Activated T-cell treated with anti-CD3 and anti-CD28 coated beads for 48 hours (primary cell): ENCODE results near the gene IFNG.
"Not testable (repeated sequence)": the region's sequence is repeated elsewhere in the genome, so short reads cannot be mapped to it uniquely, and the experiment has no call there.

Experiments
- DNase-seq: peaks from one replicate; pipeline ENCODE4 v3.0.0-alpha.2; 2020; ENCODE audit warnings: low read depth

Gene IFNG

DNA sequence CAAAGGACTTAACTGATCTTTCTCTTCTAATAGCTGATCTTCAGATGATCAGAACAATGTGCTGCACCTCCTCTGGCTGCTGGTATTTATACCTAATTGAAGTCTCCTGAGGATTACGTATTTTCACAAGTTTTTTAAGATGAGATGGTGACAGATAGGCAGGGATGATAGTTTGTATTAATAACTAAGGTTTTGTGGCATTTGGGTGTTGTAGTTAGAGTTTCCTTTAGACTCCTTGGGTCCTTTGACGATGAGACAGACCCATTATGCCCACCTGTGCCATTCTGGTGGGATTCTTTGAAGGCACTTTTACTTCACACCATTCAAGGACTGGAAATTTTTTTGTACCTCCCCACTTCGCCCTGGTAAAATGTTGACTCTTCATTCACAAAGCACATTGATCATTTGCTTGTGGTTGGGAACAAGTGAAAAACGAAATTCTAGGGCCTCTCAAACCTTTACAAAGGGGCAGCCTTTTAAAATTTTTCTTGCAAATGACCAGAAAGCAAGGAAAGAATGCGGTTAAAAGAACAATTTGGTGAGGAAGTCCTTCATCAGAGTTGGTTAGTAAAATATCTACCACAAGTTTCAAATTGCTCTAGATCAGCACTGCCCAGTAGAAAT, at the start of gene IFNG:
IFNG (minus strand) TSS at position 60 of the 624 bp plus-strand sequence. CDS start 125 bp downstream, outside the sequence.
- DNase-seq: no peak

DNA sequence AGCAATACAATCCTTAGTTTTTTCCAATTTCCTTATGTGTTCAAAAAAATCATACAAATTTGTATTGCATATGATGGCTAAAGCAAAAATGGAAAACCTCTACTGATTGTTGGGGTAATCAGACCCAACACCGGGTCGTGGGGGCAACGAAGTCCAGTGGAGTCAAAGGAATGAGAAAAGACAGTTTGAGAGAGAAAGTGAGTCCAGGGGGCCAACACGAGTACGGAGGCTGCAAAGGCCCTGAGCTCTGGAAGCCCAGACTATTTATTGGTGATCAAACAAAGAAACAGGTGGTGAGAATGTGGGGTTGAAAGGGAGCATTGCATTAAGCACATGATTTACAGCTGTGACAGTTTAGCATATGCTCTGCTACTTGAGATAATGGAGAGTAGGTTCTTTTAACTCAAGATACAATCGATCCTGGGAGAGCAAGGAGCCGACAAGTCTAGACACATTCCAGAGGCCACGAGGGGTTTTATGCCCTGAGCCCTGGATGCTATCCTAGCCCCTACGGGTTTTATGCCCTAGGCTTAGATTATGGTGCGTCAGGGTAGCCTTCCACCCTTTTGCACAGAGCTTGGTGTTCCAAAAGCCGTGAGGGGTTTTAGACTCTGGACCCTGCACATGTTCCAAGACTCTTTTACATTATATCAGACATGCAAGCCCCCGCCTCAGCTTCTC, 49.6 kb upstream of the IFNG start:
- DNase-seq: not testable (repeated sequence)

DNA sequence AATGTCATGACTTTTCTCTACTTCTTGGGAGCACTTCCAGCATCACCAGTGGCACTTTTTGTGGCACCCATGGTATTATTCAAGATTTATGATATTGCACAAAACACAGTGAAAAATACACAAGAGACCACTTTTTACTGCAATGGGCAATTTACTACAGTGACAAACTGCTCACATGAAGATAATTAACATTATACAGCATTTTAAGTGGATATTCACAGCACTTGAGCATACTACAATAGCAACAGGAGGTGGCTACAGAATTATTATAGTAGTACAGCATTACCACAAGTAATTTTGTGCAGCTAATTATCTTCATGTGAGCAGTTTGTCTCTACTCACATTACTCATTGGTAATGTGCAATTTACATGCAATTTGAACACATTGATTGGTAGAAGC, 47.7 kb upstream of the IFNG start:
- DNase-seq: no peak

DNA sequence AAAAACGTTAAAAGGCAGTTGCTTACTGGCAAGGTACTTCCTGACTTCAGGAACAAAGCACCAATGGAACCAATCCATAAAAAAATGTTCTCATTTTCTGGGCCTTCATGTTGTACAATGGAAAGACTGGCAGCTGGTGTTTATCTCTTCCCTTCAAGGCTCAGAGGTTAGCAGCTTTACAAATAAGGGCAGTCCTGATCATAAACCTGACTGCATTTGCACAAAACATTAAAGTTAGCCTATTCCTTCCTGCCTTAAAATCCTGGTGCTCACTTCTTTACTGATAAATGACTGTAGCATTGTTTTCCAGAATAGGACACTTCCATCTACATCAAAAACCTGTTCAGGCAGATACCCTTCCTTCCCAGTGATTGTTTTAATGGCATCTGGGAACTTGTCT, 46.9 kb upstream of the IFNG start:
- DNase-seq: no peak

DNA sequence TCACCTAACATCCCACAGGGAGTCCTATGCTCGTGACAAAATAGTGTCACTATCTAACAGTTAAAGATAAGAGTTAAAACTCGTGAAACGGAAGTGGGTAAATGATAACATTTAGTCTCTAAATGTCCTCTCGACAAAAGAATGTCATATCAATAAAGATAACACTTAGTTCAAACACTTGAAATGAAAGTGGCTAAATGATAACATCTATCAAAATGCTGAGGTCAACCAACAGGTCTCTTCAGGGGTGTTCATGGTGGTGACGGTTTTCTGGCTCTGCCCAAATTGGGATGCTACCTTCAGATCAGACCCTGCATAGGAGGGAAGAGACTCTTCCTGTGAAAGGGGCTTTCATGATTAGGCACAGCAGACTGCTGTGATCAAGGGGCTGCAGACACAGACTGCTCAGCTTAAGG, 43.9 kb upstream of the IFNG start:
- DNase-seq: no peak

DNA sequence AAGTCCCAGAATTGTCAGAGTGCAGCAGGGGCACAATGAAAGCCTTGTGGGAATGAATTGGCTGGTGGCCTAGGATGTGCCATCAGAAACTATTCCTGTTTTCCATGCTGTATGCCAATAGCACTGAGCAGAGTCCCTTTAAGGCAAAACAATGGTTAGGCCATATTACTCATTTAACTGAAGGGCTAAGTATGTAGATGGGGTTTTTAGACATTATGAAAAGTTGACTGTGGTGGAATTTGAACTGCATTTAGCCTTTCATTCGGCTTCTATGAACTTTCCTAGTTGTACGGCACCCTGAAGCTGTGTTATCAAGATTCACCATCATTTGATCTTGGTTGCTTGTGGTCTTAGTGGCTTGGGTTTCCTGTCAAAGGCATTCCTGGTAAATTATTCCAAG, 41.3 kb upstream of the IFNG start:
- DNase-seq: no peak

DNA sequence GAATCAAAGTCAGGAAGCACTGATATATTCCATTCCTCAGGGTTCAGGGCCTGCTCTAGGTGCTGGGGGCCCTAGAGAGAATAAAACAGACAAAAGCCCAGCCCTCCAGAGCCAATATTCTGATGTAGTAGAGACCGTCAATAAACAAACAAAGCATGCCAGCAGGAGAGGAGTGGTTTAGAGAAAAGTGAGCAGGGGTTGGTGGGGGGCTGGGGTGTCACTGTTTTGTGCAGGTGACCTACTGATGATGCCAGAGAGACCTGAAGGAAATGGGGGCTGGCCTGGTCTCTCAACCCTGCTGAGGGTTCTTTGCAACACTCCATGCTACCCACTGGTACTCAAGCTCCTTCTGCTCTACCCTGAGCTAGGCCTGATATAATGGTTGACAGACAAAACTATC, 39.6 kb upstream of the IFNG start:
- DNase-seq: no peak

DNA sequence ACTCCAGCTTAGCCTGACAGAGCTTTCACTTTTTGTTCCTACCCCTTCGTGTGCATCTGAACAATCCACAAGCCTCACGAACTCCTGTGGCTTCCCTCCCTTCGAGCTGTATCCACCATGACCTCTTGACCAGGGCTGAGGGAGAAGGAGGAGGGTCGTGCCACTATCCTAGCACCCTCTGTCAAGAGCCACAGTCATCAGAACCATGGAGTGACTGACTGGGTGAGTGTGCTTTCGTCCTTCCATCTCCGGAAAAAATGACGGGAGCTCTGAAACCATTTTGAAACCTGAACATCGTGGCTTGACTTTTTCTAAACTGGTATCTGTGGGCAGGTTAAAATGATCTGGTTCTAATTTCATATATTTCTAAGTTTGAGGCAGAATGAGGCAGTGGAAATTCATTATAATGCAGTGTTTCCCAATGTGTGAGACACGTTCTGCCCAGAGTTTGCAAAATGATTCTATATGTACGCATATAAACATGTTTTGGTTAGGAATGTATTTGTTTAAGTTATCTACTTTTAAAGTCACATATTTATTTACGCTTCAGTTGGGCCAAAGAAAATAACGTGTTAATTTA, 39.1 kb upstream of the IFNG start:
- DNase-seq: no peak

DNA sequence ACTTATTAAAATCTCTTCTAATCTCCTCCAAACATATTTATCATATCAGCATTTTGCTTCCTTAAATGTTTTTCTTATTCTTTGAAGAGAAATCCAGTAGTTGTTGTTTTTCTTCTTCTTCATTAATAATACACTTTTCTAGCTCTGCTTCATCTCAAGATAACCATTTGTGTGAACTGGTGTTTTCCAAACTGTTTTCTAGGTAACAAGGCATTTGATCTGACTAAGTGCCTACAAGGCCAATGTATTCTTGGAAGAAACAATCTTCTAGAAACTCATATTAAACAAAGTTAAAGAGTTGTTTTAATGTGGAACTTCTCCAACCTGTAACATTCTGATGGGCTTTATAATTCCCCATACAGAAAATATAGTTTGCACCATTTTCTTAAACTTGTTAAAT, 30.8 kb upstream of the IFNG start:
- DNase-seq: no peak

DNA sequence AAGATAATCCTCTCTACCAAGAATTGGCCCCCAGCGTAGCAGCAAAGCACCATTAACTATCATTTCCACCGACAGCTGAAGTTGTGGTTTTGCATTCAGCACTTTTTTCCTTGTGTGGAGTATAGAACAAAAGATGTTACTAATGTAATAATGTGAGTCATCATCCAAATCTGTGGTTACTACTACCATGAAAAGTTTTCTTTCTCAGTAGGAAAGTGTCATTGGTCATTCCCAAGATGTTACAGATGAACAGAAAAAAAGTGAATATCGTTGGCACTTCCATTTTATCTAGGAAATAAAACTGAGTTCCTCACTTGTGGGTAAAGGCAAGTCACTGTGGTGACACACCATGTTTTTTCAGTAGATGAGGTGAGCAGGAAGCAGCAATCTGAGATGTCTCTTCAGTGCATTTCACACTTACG, 30.3 kb upstream of the IFNG start:
- no peak for DNase-seq

DNA sequence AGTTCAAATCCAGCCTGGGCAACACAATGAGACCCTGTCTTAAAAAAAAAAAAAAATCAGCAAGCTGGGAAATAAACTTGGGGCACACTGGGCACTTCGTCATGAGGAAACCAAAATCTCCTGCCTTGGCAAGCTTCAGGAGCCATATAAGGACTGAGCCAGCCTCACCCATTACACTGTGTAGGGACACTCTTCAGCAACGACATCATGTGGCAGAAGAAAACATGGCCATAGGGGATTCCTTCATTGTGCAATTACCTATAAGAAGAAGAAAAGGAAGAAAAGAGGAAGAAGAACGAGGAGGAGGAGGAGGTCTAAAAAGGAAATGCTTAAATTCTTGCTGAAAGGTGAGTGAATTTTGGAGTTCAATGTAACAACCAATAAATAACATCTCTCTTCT, 26.1 kb upstream of the IFNG start:
- no peak for DNase-seq

DNA sequence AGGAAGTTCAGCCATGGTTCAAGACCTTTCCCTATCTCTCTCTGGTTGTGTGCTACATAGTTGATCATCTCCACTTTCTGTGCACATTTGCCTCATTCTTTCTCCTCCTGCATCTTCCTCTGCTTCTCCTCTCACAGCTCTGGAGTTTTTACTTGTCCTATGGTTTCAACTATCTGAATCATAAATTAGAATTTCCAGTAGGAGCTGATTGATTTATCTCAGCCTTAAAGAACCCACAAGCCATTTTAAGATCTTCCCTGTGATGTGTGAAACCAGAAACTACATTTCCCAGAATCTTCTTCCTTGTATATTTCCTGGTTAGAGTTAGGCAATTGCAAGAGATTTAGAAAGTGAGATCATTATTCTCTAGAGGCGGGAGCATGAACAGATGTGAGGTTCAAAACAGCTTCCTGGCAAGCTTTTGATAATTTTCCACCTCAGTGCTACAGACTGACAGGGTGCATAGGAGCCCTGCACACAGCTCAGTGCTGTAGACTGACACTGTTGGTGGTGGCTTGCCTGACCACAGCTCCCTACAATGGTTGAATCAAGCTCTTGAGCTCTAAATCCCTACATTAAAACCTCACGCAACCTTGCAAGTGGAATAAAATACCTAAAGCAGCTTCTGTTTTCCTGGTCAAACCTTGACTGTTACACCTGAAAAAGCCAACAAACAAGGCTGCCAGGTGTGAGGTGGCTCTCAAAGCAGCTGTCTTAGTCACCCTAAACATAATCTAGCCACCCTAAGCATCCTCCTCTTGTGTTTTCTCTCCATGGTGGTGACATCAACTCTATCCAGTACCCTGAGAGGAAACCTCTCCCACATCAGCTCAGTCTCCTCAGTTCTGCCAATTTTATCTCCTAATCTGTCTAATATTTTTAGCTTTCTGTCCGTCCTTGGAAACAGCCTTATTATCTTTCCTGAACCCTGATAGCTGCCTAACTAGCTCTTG, 21.5 kb upstream of the IFNG start:
- peak; percentile 14 for DNase-seq

DNA sequence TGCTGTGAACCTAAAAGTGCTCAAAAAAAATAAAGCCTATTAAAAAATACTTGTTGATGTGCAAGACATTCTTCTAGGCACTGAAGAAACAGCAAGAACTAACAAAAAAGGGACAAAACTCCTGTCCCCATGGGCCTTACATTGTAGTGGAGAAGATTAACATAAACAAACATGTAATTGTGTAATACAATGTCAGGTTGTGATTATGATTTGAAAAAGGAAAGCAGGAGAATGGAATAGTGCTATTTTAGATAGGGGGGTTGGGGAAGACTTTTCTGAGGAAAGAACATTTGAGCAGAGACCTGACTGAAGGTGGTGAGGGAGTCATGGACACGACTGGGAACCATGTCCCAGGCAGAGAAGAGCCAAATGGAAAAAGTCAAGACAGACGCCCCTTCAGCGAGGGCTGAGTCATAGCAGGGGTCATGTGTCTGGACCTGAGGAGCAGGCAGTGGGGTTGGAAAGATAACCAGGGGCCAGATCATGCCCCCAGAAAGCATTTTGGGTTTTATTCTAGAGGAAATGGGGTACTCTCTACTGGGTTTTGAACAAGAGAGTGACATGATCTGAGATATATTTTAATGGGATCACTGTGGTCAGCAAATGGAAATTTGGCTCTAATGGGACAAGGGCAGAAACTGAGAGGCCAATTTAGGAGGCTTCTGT, 19.4 kb upstream of the IFNG start:
- DNase-seq: no peak

DNA sequence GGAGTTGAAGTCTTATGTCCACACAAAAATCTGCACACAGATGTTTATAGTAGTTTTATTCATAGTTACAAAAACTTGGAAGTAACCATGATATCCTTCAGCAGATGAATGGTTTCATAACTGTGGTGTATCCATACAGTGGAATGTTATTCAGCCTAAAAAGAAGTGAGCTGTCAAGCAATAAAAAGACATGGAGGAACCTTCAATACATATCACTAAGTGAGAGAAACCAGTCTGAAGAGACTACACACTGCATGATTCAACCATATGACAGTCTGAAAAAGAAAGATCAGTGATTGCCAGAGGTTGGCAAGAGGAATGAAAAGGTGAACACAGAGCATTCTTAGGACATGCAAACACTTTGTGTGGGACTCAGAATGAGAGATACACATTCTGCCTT, 18.6 kb upstream of the IFNG start:
- DNase-seq: no peak

DNA sequence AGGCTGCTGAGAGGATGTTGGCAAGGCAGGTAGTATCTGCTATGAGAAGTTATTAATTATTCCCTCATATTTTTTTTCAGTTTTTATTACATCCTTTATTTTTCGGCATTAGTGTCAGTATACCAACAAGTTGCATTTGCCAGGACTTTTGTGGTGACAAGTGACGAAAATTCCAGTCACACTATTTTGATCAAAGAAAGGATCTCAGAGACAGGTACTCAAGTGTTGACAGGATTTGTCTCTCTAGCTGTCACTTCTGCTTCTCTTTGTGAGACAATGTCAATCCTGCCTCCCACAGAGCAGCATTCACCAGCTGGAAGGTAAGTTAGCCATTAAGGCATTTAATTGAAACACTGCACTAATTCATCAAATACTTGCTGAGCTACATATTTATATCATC, 18.0 kb upstream of the IFNG start:
- DNase-seq: no peak

DNA sequence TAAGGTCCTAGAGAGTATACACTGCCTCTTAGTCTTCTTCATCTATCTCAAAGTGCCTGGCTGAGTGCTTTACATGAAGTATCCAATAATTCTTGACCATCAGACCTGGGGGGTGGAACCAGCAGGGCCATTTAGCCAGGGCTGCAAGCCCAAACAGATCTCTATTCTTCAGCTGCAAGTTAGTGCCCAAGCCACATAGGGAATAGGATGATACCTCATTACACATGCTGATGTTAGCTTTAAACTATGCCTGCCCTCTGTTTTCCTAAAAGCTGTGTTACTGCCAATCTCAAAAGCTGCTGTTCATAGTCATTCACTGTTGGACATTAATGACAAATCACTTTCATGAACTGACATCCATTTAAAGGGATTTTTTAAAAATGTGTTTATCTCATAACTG, 16.7 kb upstream of the IFNG start:
- no peak for DNase-seq

DNA sequence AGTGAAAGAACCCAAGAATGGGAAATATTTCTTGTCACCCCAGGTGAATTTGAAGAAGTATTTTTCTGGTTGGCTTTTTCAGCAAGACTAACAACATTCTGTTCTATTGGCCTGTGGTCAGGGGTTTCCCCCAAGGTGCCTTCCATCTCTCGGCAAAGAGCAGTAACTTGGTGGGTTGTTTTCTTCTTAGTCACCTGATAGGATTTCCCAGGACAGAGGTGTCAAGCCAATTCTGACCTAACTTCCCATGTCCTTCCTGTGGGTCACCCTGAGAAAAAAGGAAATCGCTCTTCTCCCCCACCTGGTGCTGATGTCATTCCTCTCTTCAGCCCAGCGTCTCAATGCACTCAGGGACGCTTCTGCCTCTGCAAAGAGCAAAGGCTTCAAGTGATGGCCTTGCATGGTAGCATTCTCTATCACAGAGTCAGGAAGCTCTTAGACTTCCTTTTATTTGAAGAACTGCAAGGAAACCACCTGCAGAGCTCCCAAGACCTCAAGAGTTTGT, 16.1 kb upstream of the IFNG start:
- peak; percentile 33 for DNase-seq

DNA sequence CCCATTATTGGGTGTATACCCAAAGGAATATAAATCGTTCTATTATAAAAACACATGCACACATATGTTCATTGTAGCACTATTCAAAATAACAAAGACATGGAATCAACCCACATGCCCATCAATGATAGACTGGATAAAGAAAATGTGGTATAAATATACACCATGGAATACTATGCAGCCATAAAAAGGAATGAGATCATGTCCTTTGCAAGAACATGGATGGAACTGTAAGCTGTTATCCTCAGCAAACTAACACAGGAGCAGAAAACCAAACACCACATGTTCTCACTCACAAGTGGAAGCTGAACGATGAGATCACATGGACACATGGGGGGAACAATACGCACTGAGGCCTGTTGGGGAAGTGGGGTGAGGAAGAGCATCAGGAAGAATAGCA, 15.2 kb upstream of the IFNG start:
- not testable (repeated sequence) for DNase-seq

DNA sequence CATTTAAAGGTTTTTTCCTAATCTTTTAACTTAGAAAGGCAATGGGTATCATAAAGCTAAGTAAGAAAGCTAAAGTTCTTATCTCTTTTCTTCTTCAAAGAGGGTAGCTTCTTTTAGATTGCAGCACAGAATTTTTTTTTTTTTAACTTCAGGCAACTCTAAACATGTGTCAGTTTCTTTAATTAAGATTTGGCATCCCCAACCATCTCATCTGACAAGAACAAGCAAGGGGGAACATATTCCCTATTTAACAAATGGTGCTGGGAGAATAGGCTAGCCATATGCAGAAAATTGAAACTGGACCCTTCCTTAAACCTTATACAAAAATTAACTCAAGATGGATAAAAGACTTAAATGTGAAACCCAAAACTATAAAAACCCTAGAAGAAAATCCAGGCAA, 14.3 kb upstream of the IFNG start:
- no peak for DNase-seq

DNA sequence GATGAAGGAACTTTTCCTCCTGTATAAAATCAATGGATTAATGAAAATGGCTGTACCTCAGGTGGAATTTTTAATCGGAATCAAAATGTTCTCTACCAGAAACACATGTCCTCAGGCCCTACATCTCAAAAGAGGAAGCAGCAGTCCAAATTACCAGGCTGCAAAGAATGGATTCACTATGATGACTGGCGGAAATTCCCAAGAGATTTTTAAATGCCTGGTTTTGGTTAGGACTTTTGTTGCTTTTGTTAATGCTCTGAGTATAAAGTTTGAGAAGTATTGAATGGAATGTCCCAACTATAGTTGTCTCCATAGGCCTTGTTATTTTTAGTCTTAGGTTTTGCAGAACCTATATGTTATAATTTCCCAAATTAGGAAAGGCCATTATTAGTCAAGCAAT, 11.2 kb upstream of the IFNG start:
- DNase-seq: no peak

DNA sequence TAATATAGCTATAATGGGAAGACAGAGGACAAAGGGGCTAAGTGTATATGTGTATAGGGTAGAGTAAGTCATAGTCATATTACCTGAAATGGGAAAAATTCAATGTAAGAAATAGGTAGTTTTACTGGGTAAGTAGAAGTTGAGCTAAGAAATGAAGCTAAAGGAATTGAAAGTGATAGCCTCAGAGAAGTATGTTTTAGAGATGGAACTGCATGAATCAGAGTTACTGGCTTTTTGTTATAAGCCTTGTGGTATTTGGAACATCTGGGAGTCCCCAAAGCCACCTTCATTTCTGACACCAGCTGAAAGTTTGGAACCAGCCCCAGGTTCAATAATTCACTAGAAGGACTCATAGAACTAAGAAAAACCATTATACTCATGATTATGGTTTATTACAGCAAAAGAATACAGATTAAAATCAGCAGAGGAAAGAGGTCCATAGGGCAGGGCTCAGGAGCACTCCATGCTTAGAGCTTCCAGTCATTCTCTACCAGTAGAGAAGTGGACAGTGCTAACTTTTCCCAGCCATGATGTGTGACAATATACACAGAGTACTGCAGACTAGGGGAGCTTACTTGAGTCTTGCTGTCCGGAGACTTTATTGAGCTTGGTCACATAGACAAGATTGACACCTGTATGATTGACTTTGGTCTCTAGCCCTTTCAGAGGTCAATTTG, 9.8 kb upstream of the IFNG start:
- no peak for DNase-seq
